Measurements from ENCODE around the gene GATA3.

- no peak for TF ChIP-seq CTCF (IDR thresholded peaks at IDR 0.05; ENCODE audit: insufficient read depth, low read length)
- no peak for TF ChIP-seq GABPA (IDR thresholded peaks at IDR 0.05; ENCODE audit: low read depth)
- no peak for TF ChIP-seq POLR2AphosphoS5 (IDR thresholded peaks at IDR 0.05; ENCODE audit: low read depth)
- TF ChIP-seq, protein P1, sequence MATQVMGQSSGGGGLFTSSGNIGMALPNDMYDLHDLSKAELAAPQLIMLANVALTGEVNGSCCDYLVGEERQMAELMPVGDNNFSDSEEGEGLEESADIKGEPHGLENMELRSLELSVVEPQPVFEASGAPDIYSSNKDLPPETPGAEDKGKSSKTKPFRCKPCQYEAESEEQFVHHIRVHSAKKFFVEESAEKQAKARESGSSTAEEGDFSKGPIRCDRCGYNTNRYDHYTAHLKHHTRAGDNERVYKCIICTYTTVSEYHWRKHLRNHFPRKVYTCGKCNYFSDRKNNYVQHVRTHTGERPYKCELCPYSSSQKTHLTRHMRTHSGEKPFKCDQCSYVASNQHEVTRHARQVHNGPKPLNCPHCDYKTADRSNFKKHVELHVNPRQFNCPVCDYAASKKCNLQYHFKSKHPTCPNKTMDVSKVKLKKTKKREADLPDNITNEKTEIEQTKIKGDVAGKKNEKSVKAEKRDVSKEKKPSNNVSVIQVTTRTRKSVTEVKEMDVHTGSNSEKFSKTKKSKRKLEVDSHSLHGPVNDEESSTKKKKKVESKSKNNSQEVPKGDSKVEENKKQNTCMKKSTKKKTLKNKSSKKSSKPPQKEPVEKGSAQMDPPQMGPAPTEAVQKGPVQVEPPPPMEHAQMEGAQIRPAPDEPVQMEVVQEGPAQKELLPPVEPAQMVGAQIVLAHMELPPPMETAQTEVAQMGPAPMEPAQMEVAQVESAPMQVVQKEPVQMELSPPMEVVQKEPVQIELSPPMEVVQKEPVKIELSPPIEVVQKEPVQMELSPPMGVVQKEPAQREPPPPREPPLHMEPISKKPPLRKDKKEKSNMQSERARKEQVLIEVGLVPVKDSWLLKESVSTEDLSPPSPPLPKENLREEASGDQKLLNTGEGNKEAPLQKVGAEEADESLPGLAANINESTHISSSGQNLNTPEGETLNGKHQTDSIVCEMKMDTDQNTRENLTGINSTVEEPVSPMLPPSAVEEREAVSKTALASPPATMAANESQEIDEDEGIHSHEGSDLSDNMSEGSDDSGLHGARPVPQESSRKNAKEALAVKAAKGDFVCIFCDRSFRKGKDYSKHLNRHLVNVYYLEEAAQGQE (IDR thresholded peaks at IDR 0.05; ENCODE audit: insufficient replicate concordance, low read depth), result no peak
- no peak for TF ChIP-seq SPI1 (IDR thresholded peaks at IDR 0.05; ENCODE audit: borderline replicate concordance, low read depth)
These were observed 10.1 kb upstream of the GATA3 start for GRCh38 chr10:8044331-8044907.

Data from HL-60 (cell line).